NB4 (cell line): ENCODE data around the gene NAXD.

Experiments used
- CTCF ChIP-seq: IDR thresholded peaks from one replicate; pipeline ENCODE4 v1.5.1; 2012; ENCODE audit warnings: low read depth, low read length
- MAX ChIP-seq: IDR thresholded peaks from 2 replicates; pipeline ENCODE4 v1.6.1; 2011; ENCODE audit warnings: low read depth, low read length
- MYC ChIP-seq: IDR thresholded peaks from 2 replicates; pipeline ENCODE4 v1.6.1; 2011; ENCODE audit warnings: low read depth, low read length
- POLR2A ChIP-seq: IDR thresholded peaks from 2 replicates; pipeline ENCODE4 v1.6.1; 2011; ENCODE audit warnings: mild to moderate bottlenecking; ENCODE audit not compliant: insufficient read length; ENCODE audit errors: extremely low read depth

GRCh38 chr13:110581506-110582185 is 33.7 kb upstream of the NAXD start:
- TF ChIP-seq CTCF (no peak), POLR2A (no peak), MYC (no peak), MAX (no peak)
